HG03354 (cell line): Measurements from ENCODE around the gene ZBTB7C.

Source experiments
- ATAC-seq: cut with Tn5 transposase; IDR thresholded peaks from one replicate; pipeline ENCODE4 v1.9.1; 2021; ENCODE audit warnings: mild to moderate bottlenecking; ENCODE audit not compliant: unreplicated experiment, poor library complexity, severe bottlenecking

Gene ZBTB7C

DNA sequence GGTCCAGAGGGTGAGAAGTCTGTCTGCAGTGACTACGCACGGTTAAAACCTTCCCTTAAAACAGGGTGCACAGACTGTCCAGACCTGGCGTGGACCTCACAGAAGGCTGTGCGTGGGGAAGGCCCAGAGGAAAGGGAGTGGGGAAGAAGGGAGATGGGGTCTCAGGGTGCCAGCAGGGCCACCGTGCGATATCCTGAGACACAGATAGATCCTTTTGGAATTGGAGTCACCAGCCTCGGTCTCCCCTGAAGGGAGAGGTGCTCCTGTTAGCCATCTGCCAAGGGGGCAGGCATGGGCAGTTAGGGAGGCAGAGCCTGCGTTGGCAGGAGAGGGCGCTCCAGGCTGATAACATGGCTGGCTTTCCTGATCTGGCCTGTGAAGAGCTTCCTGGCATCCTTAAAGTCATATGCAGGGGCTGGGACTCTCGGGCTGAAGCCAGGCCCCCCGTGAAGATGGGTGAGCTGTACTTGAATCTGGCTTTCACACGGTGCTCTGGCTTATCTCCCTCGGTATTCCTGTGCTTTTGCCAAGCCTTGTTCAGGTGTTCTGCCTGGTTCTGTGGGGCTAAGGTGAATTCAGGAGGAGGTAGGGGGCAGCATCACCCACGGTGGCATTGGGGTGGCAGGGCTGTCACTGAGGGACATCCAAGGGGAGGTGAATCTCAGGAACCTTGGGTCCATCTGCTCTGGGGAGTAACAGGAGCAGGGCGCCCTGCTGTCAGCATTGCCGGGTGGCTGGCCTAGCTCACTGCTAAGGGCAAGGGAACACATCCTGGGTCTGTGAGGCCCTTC, 371.5 kb downstream of the ZBTB7C start:
- ATAC-seq = no peak

DNA sequence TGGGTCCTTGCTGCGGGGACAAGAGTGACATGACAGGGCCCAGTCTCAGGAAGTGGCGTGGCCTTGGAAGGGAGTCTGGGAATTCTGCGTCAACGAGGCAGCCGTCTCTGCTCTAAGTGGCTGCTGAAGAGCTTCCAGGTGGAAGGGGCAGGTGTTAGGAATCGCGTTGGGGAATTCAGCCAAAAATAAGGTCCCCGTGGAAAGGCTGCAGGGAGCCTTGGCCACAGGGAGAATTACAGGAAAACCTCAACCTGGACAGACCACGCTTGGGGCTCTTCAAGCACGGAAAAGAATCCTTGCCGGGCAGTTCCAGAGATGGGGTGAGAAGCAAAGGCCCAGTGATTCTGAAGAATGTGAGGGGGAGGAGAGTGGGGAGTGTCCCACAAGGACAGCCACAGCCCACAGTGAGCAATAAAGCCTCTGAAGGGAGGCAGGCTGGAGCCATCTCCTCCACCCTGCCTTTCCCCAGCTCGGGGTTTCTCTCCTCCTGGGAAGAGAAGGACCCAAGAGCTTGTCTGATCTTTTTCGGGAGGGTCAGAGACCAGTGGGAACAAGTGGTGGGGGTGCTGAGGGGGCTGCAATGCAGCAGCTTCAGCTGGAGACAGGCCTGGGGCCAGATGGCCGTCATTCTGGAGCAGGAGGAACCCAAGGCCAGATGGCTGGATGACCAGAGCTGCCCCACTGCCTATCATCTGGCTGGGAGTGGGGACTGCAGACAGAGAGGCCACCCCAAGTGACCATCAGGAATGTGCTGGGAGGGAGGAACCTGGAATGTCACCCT, 372.4 kb downstream of the ZBTB7C start:
- ATAC-seq = no peak

DNA sequence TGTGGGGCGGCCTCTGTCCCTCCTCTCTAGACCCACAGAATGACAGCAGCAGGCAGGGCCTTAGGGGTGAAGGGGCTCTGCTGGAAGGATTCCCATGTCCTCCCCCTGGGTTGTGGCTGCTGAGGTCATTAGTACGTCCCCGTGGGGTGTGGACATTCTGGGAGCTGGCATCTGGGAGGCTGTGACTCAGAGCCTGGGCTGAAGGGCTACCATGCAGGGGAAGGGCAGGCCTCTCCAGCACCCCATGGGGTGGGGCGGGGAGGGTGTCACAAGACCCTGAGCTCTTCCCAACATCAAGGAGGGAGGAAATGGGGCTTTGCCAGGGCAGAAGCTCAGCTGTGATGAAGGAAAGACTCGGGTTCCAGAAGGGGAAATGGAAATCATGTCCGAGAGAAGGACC, 373.0 kb downstream of the ZBTB7C start:
- no peak for ATAC-seq

DNA sequence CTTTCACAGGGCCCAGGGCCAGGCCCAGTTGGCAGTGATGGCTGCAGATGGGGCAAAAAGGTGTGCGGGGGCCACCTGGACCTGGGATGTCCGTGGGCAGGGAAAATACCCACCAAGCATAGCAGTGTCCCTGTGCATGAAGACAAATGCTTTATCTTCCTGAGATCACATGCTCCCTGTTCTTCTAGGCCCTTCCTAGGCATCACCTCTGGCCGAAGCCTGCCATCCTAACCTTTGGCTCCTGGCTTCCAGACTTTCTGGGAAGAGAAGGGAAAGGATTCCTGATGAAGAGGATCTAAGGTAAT, 373.7 kb downstream of the ZBTB7C start:
- ATAC-seq = no peak

DNA sequence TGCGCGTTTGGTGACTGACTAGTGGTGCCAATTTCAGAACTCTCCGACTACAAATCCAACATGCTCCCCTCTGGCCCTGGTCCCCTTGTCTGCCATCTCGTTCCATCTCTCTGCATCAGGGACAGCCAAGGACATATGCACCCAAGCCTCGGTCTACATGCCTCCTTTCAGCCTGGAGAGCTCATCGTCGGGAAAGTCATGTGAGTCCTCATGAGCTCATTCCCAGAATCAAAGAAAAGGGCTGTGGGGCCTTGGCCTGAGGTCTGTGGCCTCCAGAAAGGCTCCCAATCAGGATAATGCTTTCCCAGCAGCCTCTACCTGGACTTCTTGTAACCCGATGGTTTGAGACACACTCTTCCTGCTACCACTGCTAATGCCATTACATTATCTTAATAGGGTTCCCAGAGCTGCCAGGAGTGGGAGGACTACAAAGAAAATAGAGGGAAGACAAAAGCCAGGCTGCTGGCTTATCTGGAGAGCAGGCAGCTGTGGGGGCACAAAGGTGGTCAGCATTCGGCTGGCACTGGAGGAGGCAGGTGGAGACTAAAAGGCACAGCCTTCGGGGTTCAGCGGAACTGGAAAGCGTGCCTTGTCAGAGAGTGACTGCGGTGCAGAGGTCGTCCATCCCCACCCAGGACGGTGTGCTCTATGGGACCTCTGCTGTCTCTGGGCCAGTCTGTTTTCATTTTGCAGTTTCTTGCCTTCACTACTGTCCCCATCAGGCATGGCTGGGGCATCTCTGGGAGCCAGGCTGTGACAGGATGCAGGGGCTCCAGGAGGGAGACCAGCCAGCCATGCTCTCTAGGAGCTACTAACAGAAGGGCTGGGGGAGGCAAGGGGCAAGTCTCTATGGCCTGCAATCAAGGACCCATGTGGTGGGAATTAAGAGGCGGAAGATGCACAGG, 374.3 kb downstream of the ZBTB7C start:
- ATAC-seq = no peak

DNA sequence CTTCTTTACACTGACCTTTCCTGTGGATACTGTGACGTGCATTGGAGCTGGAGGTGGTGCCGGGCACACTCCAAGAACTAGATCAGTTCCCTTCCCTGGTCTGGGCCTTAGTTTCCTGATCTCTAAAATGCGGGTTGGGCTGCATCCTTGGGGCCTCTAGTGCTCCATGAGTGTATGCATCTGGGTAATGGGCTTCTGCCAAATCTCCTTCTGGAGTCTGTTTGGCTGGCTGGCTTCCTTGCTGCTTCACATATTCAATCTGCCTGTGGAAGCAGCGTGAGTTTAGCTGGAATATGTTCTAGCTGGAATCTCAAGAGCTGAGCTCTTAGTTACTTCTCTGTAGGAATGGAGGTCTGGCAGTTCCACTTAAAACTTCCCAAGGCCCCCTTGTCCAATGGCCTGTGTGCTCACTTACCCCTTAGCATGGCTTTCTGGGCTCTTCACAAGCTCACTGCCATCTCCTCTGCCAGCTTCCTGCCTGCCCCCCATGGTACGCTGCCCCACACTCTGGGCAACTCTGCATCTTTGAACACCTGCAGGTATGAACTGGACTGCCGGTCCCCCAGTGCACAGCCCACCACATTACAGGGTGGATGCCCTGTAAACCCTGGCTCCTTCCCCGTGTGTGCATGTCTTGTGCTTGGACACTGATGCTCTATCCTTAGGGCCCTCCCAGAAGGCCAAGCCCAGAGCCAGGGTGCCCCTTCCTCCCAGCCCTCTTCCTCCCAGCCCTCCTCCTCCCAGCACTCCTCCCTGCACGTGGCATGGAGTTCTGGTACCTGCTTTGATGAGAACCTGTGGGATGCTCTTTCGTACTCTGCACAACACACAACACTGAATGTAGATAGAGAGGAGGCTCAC, 375.2 kb downstream of the ZBTB7C start:
- no peak for ATAC-seq

DNA sequence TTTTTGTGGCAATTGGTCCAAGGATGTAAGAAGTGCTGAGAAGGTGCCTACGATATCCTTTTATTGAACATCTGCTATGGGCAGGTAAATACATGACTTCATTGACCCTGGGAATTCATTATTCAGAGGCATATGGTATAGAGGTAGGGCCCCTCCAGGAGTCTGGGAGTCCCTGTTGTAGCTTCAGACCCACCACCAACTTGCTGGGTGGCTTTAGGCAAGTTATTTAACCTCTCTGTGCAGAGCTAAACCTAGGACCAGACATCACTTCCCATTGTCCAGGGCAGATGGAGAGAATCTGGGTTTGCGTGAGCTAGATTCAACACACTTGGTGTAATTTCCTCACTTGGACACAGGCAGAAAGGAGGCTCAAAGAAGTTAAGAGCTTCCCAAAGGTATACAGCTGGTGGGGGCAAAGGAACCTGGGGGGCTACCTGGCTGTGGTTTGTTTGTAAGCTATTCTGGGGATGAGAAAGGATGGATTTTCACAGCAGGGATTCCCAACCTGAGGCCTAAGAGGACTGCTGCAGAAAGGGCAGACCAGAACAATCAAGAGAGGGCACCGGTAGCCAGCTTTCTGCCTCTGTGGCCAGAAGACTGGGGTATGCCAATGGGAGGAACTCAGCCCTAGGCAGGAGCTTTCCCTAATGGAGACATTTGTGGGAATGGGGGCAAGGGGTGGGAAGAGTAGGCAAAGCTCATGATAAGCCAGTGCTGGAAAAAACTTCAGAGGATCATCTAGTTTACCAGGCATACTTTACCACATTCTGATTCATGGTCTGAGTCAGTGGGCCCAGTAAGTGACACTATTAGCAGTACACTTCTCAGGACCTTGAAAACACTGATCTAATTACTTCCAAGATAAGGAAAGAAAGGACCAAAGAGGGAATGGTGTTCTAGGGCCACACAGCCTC, 376.1 kb downstream of the ZBTB7C start:
- ATAC-seq = no peak

DNA sequence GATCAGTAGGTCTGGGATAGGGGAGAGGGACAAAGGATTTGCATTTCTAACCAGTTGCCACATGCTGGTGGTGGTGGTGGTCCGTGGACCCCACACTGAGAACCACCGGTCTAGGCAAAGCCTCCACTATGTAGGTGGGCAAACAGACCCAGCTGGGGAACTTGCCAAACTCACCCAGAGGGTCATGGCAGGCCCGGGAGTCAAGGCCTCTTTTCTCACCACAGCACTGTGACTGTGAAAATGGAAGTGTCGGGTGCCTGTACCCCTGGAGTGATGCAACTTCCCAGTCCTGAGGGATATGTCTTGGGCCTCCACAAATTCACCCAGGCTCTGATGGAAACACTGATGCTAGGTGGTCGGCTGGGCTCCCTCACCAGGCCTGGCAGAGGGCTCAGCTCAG, 377.5 kb downstream of the ZBTB7C start:
- no peak for ATAC-seq

DNA sequence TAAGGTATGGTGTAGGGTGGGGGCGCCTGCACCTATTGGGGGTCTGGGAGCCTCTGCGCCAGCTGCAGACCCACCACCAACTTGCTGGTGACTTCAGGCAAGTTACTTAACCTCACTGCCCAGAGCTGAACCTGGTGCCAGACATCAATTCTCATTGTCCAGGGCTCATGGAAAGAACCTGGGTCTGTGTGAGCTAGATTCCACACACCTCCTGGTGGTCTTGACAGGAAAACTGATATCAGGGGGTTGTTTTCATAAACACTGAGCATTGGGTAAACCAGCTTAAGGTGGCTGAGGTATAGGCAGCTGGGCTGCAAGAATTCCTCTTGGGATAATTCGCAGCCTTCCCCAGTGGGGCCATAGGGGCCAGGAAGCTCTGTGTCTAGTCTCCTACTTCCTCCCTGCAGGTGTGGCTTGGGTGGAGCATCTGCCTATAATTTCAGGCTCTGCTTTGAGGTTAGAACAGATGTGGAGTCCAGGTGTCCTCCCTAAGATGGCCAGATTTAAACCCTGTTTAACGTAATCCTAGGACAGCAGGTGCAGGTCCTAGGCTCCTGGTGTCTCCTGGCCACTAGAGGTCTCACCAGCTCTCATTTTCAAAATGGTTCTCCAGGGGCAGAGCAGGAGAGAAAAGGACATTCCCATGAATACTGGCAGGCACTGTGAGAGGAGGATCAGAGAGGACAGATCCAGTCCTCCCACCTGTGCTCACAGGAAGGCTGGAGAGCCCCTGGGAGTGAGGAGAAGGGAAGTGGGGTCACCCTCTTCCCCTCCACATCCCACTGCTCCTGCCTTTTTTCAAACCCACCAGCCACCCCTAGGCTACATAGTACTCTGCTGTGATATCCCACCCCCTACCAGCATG, 378.3 kb downstream of the ZBTB7C start:
- ATAC-seq = no peak

DNA sequence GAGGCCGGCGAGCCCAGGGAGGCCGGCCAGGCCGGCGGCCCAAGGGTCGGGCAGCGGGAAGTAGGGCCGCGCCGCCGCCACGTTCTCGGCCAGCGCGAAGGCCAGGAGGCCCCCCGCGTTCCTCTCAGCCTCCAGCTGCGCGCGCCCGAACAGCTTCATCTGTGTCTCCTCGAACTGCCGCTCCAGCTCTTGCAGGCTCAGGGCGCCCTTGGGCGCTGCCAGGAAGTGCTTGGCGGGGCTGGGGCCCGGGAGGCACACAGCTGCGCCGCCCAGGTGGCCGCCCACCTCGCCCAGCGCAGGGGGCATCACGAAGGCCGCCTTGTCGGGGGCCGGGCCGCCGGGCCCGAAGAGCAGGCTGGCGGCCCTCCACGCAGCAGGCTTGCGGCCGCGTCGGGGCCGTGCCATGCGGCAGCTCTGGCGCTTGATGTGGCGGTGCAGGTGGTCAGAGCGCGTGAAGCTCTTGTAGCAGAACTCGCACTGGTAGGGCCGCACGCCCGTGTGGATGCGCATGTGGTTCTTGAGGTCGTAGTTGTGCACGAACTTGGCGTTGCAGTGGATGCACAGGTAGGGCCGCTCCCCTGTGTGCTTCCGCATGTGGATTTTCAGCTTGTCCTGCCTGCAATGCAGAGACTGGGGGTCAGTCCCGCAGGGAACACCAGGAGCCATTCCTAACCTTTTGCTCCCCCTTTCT, 379.7 kb downstream of the ZBTB7C start:
- ATAC-seq = no peak

DNA sequence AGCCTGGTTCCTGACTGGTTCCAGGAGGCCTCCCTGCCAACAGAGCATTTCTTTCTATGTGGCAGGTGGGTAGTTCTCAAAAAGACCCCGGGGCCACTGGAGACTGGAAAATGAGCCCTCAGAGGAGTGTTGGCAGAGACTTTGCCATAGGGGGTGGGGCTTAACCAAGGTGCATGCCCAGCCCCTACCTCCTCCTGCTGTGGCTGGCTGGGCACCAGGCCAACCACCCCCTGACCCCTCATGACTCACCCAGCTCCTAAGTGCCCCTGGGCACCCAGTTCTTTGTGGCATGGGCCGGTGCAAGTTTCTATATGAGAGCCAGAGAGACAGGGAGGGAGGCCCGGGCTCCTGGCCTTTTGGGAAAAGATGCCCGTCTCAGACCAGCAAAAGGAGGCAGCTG, 380.5 kb downstream of the ZBTB7C start:
- no peak for ATAC-seq

DNA sequence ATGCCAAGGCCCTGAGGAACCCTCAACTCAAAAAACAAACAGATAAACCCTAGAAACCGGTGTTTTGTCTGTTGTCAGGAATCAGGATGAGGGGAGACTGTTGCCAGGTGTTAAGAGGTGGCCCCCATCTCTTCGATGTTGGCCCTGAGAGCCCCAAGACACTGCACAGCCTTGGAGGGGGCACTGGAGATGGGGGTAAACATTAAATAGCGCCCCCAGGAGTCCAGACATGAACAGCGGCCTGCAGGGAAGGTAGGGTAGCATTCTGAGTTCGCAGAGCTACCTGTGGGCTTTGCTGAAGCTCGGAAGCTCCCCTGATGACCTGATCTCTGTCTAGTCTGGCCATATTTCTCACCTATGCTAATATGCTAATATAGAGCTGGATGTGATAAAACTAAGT, 381.1 kb downstream of the ZBTB7C start:
- ATAC-seq = no peak

DNA sequence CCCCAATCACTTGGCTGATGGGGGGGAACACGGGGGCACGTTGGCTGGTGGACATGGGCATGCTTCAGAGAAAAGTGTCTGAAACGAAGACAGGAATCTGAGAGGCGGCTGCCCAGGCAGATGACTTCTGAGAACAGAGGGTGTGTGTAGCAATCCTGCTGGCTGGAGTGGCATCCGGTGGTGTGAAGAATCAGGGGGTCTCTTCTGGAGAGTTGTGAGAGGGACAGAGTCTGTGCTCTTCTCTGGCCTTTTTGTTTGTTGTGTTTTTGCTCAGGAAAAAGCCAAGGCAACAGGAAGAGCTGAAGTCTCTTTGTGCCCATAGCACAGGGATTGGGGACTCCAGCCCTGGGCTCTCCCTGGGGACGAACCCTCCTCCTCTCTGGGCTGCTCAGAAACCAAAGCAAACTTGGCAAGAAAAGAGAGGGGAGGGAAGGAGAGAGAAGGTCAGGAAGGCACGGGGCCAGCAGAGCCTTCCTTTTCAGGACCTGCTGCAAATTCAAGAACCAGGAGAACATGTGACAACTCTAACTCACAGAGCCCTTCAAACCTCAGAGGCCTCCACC, 381.7 kb downstream of the ZBTB7C start:
- no peak for ATAC-seq

DNA sequence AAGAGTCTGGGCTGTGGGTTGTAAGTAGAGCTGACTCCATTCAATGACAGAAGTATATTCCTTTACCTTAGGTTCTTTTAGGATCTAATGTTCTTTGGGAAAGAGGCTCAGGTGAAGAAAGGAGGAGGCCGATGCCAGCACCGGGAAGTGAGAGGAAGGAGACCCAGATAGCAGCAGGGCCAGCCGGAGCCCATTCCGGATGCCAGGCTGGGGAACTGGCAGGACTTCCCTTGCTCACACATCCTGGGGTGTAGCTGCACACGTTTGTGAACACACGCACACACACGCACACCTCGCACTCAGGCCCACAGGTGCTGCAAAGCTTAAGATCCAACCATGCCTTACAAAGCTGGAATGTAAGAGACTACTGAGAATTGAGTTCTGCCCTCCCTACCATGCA, 383.0 kb downstream of the ZBTB7C start:
- no peak for ATAC-seq

DNA sequence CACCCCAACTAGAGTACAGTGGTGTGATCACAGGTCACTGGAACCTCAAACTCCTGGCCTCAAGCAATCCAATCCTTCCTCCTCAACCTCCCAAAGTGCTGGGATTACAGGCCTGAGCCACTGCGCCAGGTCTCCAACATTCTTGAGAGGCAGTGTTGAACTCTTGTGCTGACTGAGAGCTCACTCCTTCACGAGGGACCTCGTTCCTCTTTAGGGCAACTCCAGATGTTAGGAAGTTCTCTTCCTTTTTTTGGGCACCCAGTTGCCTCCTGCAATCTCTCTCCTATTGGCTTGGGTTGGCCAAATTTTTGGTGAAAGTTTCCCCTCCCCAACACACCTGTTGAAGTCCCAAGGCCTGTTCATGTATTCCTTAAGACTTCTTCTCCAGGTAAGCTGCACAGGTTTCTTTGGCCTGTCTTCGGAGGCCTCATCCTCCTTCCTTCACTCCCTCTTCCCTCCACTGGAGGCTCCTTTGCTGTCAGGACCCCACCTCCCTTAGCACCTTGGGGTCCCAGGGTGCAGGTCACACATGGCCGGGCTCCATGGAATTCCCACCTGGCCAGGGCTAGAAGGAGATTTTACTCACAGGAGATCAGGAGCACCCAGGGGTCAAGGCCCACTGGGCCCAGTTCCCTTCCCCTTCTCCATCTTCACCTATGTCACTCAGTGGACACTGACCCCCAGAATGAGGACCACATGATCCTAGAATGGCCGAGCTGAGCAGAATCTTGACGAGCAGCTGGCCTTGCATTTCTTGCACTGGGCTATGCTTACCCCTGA, 384.1 kb downstream of the ZBTB7C start:
- ATAC-seq = no peak

DNA sequence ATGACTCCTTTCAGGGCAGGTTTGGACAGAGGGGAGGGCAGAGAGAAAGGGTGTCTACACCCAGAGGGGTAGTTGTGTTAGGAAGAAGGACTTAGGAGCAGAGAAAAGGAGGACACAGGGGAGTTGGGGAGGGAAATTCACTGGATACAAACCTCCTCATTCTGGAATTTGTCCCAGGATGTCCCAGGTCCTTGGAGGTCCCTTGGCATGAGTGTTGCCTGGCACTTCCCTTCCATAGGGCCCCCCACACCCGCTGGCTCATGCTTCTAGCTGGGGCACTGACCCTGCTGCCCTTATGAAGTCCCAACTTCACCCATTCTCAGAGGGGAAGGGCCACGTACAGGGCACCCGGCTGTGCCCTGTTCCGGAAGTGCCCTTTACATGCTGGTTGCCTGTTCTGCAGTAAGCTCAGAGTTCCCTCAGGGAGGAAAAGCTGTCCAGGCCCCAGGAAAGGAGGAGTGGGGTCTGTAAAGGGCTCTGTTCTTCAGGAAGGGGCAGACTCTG, 385.1 kb downstream of the ZBTB7C start:
- ATAC-seq = no peak
